DMS153 (cell line): ENCODE results near the gene HTR6.

Experiments
- DNase-seq: peaks from one replicate; lab custom pipeline; 2025; lab: John Stamatoyannopoulos, UW

HTR6 gene

GRCh38 chr1:19688041-19688842 lies 23.6 kb downstream of the HTR6 start:
- DNase-seq = no peak

GRCh38 chr1:19689085-19689757 lies 24.5 kb downstream of the HTR6 start:
- no peak for DNase-seq

GRCh38 chr1:19689856-19690255 lies 25.2 kb downstream of the HTR6 start:
- DNase-seq = no peak

DNA sequence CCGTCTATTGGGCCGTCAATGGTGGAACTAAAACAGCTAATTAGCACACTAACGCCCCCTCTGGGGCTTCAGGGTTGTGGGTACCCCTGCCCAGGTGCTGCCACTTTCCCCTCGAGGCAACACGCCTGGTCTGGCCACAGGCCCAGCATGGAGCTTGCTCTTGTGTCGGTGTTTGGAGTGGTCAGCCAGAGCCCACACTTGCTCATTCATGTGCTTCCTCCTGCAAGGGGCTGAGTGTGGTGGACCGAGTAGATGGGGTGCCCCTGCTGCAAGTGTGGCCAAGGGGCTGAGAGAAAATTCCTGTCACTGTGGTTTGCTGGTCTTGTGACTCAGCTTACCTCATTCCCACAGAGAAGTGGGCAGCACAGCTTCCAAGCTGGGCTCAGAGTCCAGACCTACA lies 25.7 kb downstream of the HTR6 start:
- DNase-seq = no peak

GRCh38 chr1:19694298-19694697 lies 29.6 kb downstream of the HTR6 start:
- no peak for DNase-seq

GRCh38 chr1:19695772-19696171 lies 31.1 kb downstream of the HTR6 start:
- DNase-seq = no peak

DNA sequence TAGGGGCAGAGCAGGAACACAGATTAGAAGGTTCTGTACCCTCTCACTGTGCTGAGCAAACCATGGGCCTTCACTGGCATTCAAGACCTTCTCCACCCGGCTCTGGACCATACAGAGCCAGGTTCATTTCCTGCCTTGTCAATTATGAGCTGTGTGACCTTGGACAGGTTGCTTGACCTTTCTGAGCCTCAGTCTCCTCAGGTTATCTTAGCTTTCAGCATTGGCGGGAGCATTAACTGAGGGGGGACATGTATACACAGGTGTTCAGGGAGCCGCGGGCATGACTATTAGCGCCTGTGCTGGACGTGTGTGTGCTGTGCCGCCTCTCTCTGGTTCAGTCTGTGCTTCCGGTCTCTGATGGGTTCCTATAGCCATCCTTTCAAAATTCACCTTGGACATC lies 32.1 kb downstream of the HTR6 start:
- no peak for DNase-seq

DNA sequence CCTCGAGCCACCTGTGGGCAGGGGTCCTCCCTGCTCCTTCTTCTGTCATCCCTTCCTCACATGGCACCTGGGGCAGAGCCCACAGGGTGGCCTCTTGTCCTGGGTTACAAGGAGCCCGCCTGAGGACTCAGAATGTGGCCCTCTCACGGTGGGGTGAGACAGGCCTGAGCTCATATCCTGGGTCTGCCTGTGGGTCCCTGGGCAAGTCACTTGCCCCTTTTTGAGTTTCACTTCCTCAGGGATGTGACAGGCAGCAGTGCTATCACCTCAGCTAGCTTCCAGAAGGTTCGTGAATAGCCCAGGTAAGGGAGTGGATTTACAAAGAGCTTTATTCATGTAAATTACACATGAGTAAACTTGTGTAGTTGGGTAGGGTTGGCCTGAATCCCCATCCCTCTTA lies 33.5 kb downstream of the HTR6 start:
- DNase-seq = no peak

GRCh38 chr1:19700079-19700777 lies 35.6 kb downstream of the HTR6 start:
- no peak for DNase-seq

GRCh38 chr1:19703280-19703679 lies 38.6 kb downstream of the HTR6 start:
- no peak for DNase-seq

GRCh38 chr1:19704247-19705113 lies 39.8 kb downstream of the HTR6 start:
- peak; percentile 38 for DNase-seq

DNA sequence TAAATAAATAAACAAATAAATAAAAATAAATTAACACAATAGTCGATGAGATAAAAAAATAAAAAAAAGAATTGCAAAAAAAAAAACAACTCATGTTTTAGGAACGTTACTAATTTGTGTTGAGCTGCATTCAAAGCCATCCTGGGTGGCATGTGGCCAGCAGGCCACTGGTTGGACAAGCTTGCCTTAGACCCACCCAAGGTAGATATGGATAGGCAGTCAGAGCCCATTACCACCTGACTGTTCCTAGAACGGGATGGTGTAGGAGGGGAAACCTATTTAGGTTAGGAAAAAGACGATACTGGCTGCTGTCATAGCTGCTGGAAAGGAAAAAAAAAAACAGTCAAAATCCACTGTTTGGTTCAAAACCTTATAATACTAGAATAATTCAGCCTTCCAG lies 40.8 kb downstream of the HTR6 start:
- no peak for DNase-seq

GRCh38 chr1:19706136-19706535 lies 41.5 kb downstream of the HTR6 start:
- DNase-seq = no peak

GRCh38 chr1:19708567-19709110 lies 44.0 kb downstream of the HTR6 start:
- no peak for DNase-seq

GRCh38 chr1:19709260-19709793 lies 44.7 kb downstream of the HTR6 start:
- no peak for DNase-seq

DNA sequence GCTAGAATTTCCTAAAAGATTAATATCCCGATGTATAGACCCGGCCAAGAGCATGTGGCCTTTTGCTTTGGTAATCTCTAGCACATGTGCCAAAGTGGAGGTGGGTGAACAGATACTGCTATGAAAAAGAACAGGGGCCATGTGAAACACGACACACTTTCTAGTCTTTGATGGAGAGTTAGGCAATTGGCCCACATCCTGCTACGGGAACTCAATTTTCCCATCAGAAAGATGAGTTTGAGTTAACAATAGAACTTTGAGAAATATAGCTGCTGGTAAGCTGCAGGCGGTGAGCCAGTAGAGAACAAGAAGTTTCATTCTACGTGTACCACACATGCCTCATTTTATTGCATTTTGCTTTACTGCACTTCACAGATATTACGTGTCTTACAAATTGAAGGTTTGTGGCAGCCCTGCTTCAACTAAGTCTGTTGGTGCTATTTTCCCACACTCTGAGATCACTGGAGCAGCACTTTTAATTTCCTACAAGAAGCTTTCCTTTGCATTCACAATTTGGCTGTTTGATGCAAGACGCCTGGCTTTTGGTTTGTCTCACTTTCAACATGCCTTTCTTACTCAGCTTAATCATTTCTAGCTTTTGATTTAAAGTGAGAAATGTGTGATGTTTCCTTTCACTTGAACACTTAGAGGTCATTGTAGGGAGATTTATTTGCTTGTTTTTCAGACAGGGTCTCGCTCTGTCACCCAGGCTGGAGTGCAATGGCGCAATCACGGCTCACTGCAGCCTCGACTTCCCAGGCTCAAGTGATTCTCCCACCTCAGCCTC lies 46.3 kb downstream of the HTR6 start:
- DNase-seq = no peak

DNA sequence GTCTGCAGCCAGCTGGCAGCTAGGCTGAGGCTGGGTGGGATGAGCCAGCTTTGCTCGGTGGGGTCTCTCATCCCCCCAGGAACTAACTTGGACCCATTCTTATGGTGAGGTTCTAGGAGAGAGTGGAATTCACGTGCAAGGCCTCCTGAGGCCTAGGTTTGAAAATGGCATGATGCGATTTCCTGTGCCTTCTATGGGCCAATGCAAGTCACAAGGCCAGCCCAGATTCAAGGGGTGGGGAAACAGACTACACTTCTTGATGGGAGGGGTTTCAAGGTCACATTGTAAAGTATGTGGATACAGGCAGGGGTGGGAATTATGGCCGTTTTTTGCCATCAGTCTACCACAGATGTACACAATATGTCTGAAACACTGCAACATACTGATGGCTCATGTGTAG lies 48.3 kb downstream of the HTR6 start:
- no peak for DNase-seq

DNA sequence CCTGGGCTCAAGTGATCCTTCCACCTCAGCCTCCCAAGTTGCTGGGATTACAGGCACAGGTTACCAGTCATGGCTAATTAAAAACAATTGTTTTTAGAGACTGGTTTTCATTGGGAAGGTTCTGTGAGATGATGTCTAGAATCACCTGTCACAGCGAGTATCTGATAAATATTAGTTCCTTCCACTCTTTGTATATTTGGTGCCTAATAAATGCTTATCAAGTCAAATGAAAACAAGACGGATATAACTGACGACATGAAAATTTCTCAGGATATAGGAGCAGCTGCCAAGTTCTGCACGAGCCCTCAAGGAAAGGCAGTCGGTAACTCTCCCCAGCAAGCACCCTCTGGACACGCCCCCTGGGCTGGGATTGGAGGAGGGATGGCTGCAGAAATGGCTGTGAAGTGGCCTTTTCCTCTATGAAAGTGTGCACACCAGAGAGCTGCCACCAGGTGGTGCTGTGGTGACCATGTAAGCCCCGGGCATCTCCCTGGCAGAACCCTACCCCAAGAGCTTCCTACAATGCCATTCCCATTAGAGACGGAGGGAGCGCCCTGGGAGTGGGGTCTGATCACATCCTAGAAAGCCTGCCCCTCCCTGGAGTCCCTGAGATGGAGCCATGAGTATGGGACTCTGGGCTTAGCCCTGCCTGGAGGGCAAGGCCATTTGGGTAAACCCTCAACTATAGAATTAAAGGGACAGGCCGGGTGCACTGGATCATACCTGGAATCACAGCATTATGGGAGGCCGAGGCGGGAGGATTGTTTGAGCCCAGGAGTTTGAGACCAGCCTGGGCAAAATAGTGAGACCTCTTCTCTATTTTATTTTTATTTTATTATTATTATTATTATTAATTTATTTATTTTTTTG lies 50.9 kb downstream of the HTR6 start:
- peak; percentile 89 for DNase-seq

DNA sequence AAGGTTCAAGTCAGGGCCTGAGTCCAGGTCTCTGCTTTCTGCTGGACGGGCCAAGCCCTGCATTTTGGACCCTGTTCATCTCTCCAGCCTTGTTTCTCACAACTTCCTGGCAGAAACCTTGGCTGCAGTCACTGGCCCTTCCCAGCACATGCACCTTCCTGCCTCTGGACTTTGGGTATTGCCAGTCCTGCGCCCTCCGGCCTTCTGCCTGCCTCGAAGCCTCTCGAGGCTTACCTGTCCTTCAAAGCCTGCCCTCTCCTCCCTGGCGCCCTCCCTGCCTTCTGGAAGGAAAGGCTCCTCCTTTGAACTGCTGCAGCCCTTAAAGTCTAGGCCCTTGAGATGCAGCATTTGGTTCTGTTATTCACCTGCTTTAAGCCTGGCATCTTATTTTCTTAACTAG lies 52.8 kb downstream of the HTR6 start:
- no peak for DNase-seq

DNA sequence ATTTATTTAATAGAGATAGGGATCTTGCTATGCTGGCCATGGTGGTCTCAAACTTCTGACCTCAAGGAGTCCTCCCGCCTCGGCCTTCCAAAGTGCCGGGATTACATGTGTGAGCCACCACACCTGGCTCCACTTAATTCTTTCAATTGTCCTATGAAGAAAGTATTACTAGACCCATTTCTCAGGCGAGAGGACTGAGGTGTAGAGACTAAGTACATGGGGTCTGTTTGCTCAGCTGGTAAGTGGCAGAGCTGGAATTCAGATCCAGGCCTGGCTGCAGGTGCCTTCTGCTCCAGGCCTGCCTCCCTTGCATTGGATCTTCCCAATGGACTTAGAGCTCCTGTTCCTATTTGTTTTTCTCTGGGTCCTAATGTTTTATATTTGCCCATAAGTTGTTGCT lies 55.5 kb downstream of the HTR6 start:
- DNase-seq = no peak
